Fibroblast of lung (primary cell): Measurements from ENCODE around the gene CD300LF.

ENCODE experiments used
- EZH2 ChIP-seq: IDR thresholded peaks from 2 replicates; pipeline ENCODE4 v1.5.1; 2012; ENCODE audit warnings: low read length, control low read depth, mild to moderate bottlenecking; ENCODE audit errors: missing control alignments
- TF ChIP-seq, protein P1 (sequence below), 2 donors: IDR thresholded peaks in 1 of 2; conservative IDR thresholded peaks in 1 of 2; 1 replicate in 1 of 2; 2 replicates in 1 of 2; pipeline ENCODE4 v1.5.1; 2011 to 2012; ENCODE audit warnings: low read length in 2 of 2, control low read depth in 1 of 2, inconsistent platforms in 1 of 2, low read depth in 1 of 2, mild to moderate bottlenecking in 1 of 2

DNA sequence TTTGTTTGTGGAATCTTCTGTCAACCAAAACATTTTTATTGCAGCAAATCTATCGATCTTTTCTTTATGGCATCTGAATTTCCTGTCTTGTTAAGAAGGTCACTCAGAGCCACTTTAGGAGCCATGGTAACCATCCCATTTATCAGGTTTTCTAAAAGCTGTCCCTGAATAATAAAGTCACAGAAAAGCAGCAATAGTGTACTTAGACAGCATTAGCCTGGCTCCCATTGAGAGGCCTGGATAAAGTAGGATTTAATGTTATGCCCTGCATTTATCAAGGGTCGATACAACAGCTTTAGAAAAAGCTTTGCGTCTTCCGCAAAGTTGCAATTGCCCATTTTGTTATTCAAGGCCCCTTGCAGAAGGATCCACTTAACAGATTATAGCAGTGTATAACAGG is 10.1 kb upstream of the CD300LF start:
- TF ChIP-seq EZH2 = no peak
- TF ChIP-seq, protein P1, sequence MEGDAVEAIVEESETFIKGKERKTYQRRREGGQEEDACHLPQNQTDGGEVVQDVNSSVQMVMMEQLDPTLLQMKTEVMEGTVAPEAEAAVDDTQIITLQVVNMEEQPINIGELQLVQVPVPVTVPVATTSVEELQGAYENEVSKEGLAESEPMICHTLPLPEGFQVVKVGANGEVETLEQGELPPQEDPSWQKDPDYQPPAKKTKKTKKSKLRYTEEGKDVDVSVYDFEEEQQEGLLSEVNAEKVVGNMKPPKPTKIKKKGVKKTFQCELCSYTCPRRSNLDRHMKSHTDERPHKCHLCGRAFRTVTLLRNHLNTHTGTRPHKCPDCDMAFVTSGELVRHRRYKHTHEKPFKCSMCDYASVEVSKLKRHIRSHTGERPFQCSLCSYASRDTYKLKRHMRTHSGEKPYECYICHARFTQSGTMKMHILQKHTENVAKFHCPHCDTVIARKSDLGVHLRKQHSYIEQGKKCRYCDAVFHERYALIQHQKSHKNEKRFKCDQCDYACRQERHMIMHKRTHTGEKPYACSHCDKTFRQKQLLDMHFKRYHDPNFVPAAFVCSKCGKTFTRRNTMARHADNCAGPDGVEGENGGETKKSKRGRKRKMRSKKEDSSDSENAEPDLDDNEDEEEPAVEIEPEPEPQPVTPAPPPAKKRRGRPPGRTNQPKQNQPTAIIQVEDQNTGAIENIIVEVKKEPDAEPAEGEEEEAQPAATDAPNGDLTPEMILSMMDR (conservative IDR thresholded peaks at IDR 0.05 in 1 of 2, IDR thresholded peaks at IDR 0.05 in 1 of 2; ENCODE audit: low read depth in 1 of 2, low read length in 2 of 2) = no peak
